B cell (primary cell): ENCODE results near the gene PTCD3. TPM values are rescaled to one million over a fixed set of nuclear protein-coding genes. Genes with fewer than 3 reads are reported as not detected.

ENCODE experiments used
- ATAC-seq: fragments of 200-7000 bp; cut with Tn5 transposase; one replicate; pipeline ENCODE4 v1.10.0; 2021; ENCODE audit warnings: low read depth, mild to moderate bottlenecking, moderate number of reproducible peaks, moderate library complexity
- CTCF ChIA-PET: fragments of 350-600 bp; sonication (Branson Sonifier 250); formaldehyde crosslinking; loops from one replicate; lab custom pipeline; 2021; ENCODE audit warnings: antibody characterized with exemption, inconsistent platforms; lab: Charles Lee
- POLR2A ChIA-PET: fragments of 350-600 bp; sonication (Branson Sonifier 250); formaldehyde crosslinking; loops from one replicate; lab custom pipeline; 2021; ENCODE audit warnings: antibody characterized with exemption; lab: Charles Lee
- DNase-seq: peaks from one replicate; pipeline ENCODE4 v3.0.0; 2013
- H2AFZ ChIP-seq: 2 replicates; pipeline ENCODE4 v1.6.1; 2012; ENCODE audit warnings: mild to moderate bottlenecking, low read depth, low read length; ENCODE audit not compliant: insufficient read depth, poor library complexity, severe bottlenecking
- H3K27ac ChIP-seq, 2 donors: 1 replicate in 1 of 2; 2 replicates in 1 of 2; pipeline ENCODE4 v1.5.1; 2012 to 2013; ENCODE audit warnings: low read length in 2 of 2, mild to moderate bottlenecking in 2 of 2, moderate library complexity in 1 of 2
- H3K27me3 ChIP-seq, 4 experiments: fragments of 200-600 bp in 1 of 4; sonication (generic) in 1 of 4; replicated peaks in 1 of 4; 1 replicate in 2 of 4; 2 replicates in 2 of 4; pipeline versions ENCODE4 v1.6.1 to v1.7.0; 2013 to 2016; ENCODE audit warnings: low read length in 3 of 4, mild to moderate bottlenecking in 2 of 4, mixed read lengths in 1 of 4, moderate library complexity in 1 of 4; ENCODE audit not compliant: insufficient read depth in 4 of 4, control insufficient read depth in 3 of 4; ENCODE audit errors: control extremely low read depth in 1 of 4
- H3K36me3 ChIP-seq, 2 experiments: replicated peaks in 1 of 2; 1 replicate in 1 of 2; 2 replicates in 1 of 2; pipeline versions ENCODE4 v1.6.1 to v1.7.1; 2013; ENCODE audit warnings: low read length in 1 of 2; ENCODE audit not compliant: insufficient read depth in 2 of 2, control insufficient read depth in 1 of 2; ENCODE audit errors: control extremely low read depth in 1 of 2, extremely low read depth in 1 of 2
- H3K4me1 ChIP-seq, 2 donors: fragments of 200-600 bp in 1 of 2; sonication (generic) in 1 of 2; 1 replicate in 1 of 2; 2 replicates in 1 of 2; pipeline versions ENCODE4 v1.5.1 to v1.6.1; 2013 to 2017; ENCODE audit warnings: low read length in 2 of 2; ENCODE audit not compliant: control insufficient read depth in 2 of 2, insufficient read depth in 2 of 2
- H3K4me2 ChIP-seq: replicated peaks from 2 replicates; pipeline ENCODE3; 2012; ENCODE audit warnings: mild to moderate bottlenecking, low read depth, low read length; ENCODE audit not compliant: poor library complexity, severe bottlenecking
- H3K4me3 ChIP-seq, 5 experiments: fragments of 200-600 bp in 1 of 5; sonication (generic) in 1 of 5; 1 replicate in 3 of 5; 2 replicates in 2 of 5; pipeline versions ENCODE4 v1.5.1 to v1.7.0; 2011 to 2016; ENCODE audit warnings: low read length in 4 of 5, mild to moderate bottlenecking in 4 of 5, low read depth in 2 of 5, control low read depth in 1 of 5, moderate library complexity in 1 of 5; ENCODE audit not compliant: insufficient read depth in 1 of 5; ENCODE audit errors: control extremely low read depth in 1 of 5, extremely low read depth in 1 of 5
- H3K79me2 ChIP-seq: fragments of 200-600 bp; sonication (generic); one replicate; pipeline ENCODE4 v1.6.0; 2016; ENCODE audit warnings: low read length; ENCODE audit not compliant: control insufficient read depth, insufficient read depth
- H3K9ac ChIP-seq: fragments of 200-600 bp; sonication (generic); 2 replicates; pipeline ENCODE4 v1.6.1; 2017; ENCODE audit warnings: mild to moderate bottlenecking, low read length, moderate library complexity
- H3K9me3 ChIP-seq, 3 donors: one replicate each; pipeline versions ENCODE4 v1.6.1 to v1.7.1; 2013; ENCODE audit warnings: low read length in 2 of 3; ENCODE audit not compliant: control insufficient read depth in 2 of 3, insufficient read depth in 1 of 3; ENCODE audit errors: control extremely low read depth in 1 of 3
- H4K20me1 ChIP-seq: 2 replicates; pipeline ENCODE4 v1.6.0; 2012; ENCODE audit warnings: mild to moderate bottlenecking, low read length; ENCODE audit not compliant: insufficient read depth, control insufficient read depth, poor library complexity, severe bottlenecking
- H3K27ac Mint-ChIP-seq: one replicate; pipeline ENCODE4 v1.8.0; 2021; ENCODE audit warnings: mixed read lengths
- H3K27me3 Mint-ChIP-seq: one replicate; pipeline ENCODE4 v1.8.0; 2021; ENCODE audit warnings: mixed read lengths
- H3K4me1 Mint-ChIP-seq: one replicate; pipeline ENCODE4 v1.8.0; 2021; ENCODE audit warnings: mixed read lengths
- H3K4me3 Mint-ChIP-seq: one replicate; pipeline ENCODE4 v1.8.0; 2021; ENCODE audit warnings: mixed read lengths
- H3K9me3 Mint-ChIP-seq: one replicate; pipeline ENCODE4 v1.8.0; 2022; ENCODE audit warnings: mixed read lengths; ENCODE audit not compliant: insufficient read depth
- CTCF ChIP-seq: fragments of 200-600 bp; IDR thresholded peaks from one replicate; pipeline ENCODE4 v1.8.0; 2022; ENCODE audit warnings: antibody characterized with exemption, mild to moderate bottlenecking
- EZH2 ChIP-seq: IDR thresholded peaks from 2 replicates; pipeline ENCODE4 v1.6.1; 2012; ENCODE audit warnings: borderline replicate concordance, low read depth, mild to moderate bottlenecking, moderate library complexity, low read length; ENCODE audit not compliant: insufficient read depth, poor library complexity, severe bottlenecking
- WGBS: methylation state at CpG from one replicate; pipeline ENCODE4 v1.1.5; 2013; ENCODE audit warnings: missing lambda C conversion rate; ENCODE audit not compliant: insufficient coverage; 5-methylcytosine and 5-hydroxymethylcytosine counted together
- intact Hi-C: fragments of 100-400 bp; cut with micrococcal nuclease; formaldehyde crosslinking; loops from one replicate; pipeline ENCODE4 v1.10.0; 2022
- polyA plus RNA-seq: library from polyadenylated mRNA; depleted of rRNA; stranded (reverse); fragments of >200 nt; gene quantifications from 2 replicates; pipeline ENCODE4 v1.2.3, GENCODE V29; 2012
- total RNA-seq, 2 donors: library from RNA; stranded (reverse); fragments of 120-200 nt in 1 of 2; gene quantifications; 1 replicate in 1 of 2; 2 replicates in 1 of 2; pipeline versions ENCODE4 v1.2.3 to v1.2.4, GENCODE V29; 2013 to 2022

The PTCD3 gene
- total and polyA plus RNA-seq, 2 donors (not counting 1 experiment from before 2014, with no cell fraction given): 61.4 to 174 TPM

GRCh38 chr2:86081724-86082123 is 24.3 kb upstream of the PTCD3 start:
- Mint-ChIP-seq H3K27me3 (no peaks in the 10 kb centered on the region), H3K4me3 (no peak overlapping the region), H3K9me3 (no peaks in the 10 kb centered on the region), H3K4me1 (peaks cover 37% of the 10 kb centered on the region), H3K27ac (peak overlapping the region; percentile 20)
- Histone ChIP-seq H3K36me3 (peaks cover 3 to 36% of the 10 kb centered on the region in 2 experiments), H2AFZ (no peak overlapping the region), H4K20me1 (no peaks in the 10 kb centered on the region), H3K4me2 (no peak overlapping the region), H3K27me3 (no peaks in the 10 kb centered on the region), H3K79me2 (no peaks in the 10 kb centered on the region), H3K9me3 (no peaks in the 10 kb centered on the region), H3K27ac (peak overlapping the region in 1 of 2 donors; percentile 88), H3K4me1 (peaks cover 22 to 32% of the 10 kb centered on the region in 2 donors), H3K4me3 (no peak overlapping the region), H3K9ac (no peak overlapping the region)
- ChIA-PET CTCF (interaction anchor here (6.9 to 13.2 kb wide), 2 partner anchors 46 to 258 kb away, joined by 108 to 528 read pairs; no protein-coding TSS in a partner anchor), POLR2A (no interaction called here)
- 100% methylated on average over 2 of the region's 4 CpGs for WGBS
- no peak for TF ChIP-seq EZH2
- no peak for TF ChIP-seq CTCF
- DNase-seq (no peak), ATAC-seq (no peak)
- intact Hi-C loops: loop anchor here (2.0 kb wide), 1 partner anchor 87 kb away; no protein-coding TSS in a partner anchor

- TF ChIP-seq CTCF (no peak), EZH2 (no peak)
- H3K9me3 ChIP-seq: no peaks in the 10 kb centered on the region
- peaks cover 32% of the 10 kb centered on the region for H3K4me1 Mint-ChIP-seq
- no peak overlapping the region for H3K27ac ChIP-seq
- H3K9me3 Mint-ChIP-seq: no peaks in the 10 kb centered on the region
- no peaks in the 10 kb centered on the region for H3K27me3 ChIP-seq
- intact Hi-C loops: no loop called here
- ATAC-seq: no peak
- no CpG with 5 or more reads among the region's 5 CpGs for WGBS
- no peak overlapping the region for H3K9ac ChIP-seq
- no peak overlapping the region for H3K4me3 Mint-ChIP-seq
- H3K36me3 ChIP-seq: peaks cover 3 to 30% of the 10 kb centered on the region in 2 experiments
- H3K4me1 ChIP-seq: peaks cover 22 to 26% of the 10 kb centered on the region in 2 donors
- H3K4me3 ChIP-seq: no peak overlapping the region
- ChIA-PET CTCF (interaction anchor here (13.2 kb wide), 1 partner anchor 259 kb away, joined by 528 read pairs; no protein-coding TSS in a partner anchor), POLR2A (no interaction called here)
- H3K27me3 Mint-ChIP-seq: no peaks in the 10 kb centered on the region
- DNase-seq: no peak
- H3K4me2 ChIP-seq: no peak overlapping the region
- H2AFZ ChIP-seq: no peak overlapping the region
- no peaks in the 10 kb centered on the region for H4K20me1 ChIP-seq
- H3K79me2 ChIP-seq: no peaks in the 10 kb centered on the region
- H3K27ac Mint-ChIP-seq: no peak overlapping the region
These were observed 23.3 kb upstream of the PTCD3 start for GRCh38 chr2:86082756-86083155.
